ENCODE results near the gene FZD1. TPM values are rescaled to one million over a fixed set of nuclear protein-coding genes. Genes with fewer than 3 reads are reported as not detected.

The FZD1 gene
- total and polyA plus RNA-seq, 2 of the 13 experiments (the other 11 are each of a cell fraction or from before 2014, with no cell fraction given), result 0.22 to 0.80 TPM

DNA sequence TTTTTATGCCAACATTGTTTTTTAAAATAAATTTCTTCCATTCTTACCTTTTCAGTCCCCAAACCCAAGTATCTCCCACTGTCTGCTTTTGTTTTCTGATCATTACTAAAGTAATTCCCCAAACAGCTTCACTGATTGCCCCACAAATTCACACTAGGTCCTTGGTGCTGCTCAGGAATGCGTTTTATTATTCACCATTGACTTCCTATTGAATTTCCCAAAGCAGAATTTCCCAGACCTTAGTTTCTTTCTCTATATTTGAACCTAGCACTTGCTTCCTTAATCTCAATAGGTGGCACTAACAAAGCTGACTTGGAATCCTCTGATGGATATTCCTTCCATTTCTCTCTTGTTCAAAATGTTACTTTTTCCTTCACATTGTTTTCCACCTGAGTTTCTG lies 52.2 kb downstream of the FZD1 start:
- BruUV-seq (replicated peaks), result no TSS peak
- CTCF ChIA-PET (ENCODE audit: low intra/inter-chr PET ratio, low total read pairs), result no interaction called here
- FAIRE-seq, result no peak

DNA sequence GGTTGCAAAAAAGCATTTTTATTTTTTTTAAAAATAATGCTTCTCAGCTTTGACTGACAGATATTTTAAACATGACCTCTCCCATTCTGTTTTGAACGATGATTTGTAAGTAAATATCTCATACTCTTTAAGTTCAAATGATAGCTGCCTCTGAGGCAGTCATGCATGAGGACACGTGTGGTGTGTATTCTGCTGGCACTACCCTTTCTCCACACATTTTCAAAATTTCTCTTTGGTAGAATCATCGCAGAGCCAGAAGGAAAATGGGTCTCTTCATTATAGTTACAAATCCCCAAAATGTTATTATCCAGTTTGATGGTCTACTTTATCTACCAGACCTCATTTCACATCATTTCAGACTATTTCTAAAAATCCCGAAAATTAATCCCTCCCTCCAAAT lies 55.1 kb downstream of the FZD1 start:
- in situ Hi-C loops (cut with HindIII; ENCODE audit: extremely low pct_ligation_motif_present, low pct_unique_long_range_greater_than_20kb) (no loop called here), intact Hi-C loops (cut with micrococcal nuclease; ENCODE audit: unreplicated experiment) (no loop called here)
- ATAC-seq, result no peak
- WGBS (ENCODE audit: low lambda C conversion rate), result 3% methylated on average over 4 of the region's 4 CpGs
- no peak for FAIRE-seq
- H3K4me3 ChIP-seq (replicated peaks in 1 of 3; ENCODE audit: insufficient read depth in 1 of 3, low read depth in 2 of 3, low read length in 3 of 3), result no peak overlapping the region
- H3K9ac ChIP-seq (ENCODE audit: insufficient read depth, low read depth, low read length), result no peak overlapping the region
- no peak overlapping the region for H3K4me2 ChIP-seq (ENCODE audit: low read depth, low read length)
- no peaks in the 10 kb centered on the region for H4K20me1 ChIP-seq (ENCODE audit: insufficient read depth, low read length)
- no peaks in the 10 kb centered on the region for H3K9me3 ChIP-seq (ENCODE audit: low read length)
- H3K27me3 ChIP-seq (ENCODE audit: control insufficient read depth in 1 of 2, insufficient read depth in 2 of 2, low read length in 2 of 2), result no peaks in the 10 kb centered on the region
- H3K79me2 ChIP-seq (ENCODE audit: insufficient read depth, low read length), result no peaks in the 10 kb centered on the region
- ChIA-PET POLR2A (no interaction called here), CTCF (ENCODE audit: low intra/inter-chr PET ratio, low total read pairs) (no interaction called here)
- H3K4me1 ChIP-seq (ENCODE audit: insufficient read depth, low read length), result no peaks in the 10 kb centered on the region
- H2AFZ ChIP-seq (ENCODE audit: low read length), result no peak overlapping the region
- BruUV-seq (replicated peaks), result no TSS peak
- TF ChIP-seq, protein P1, sequence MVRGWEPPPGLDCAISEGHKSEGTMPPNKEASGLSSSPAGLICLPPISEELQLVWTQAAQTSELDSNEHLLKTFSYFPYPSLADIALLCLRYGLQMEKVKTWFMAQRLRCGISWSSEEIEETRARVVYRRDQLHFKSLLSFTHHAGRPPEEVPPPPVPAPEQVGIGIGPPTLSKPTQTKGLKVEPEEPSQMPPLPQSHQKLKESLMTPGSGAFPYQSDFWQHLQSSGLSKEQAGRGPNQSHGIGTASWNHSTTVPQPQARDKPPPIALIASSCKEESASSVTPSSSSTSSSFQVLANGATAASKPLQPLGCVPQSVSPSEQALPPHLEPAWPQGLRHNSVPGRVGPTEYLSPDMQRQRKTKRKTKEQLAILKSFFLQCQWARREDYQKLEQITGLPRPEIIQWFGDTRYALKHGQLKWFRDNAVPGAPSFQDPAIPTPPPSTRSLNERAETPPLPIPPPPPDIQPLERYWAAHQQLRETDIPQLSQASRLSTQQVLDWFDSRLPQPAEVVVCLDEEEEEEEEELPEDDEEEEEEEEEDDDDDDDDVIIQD (CRISPR knock-in tag; IDR thresholded peaks at IDR 0.05; ENCODE audit: low read depth), result no peak
- TF ChIP-seq TRIM24 (CRISPR knock-in tag; IDR thresholded peaks at IDR 0.05) (no peak), MAFK (conservative IDR thresholded peaks at IDR 0.05 in 1 of 2, IDR thresholded peaks at IDR 0.05 in 1 of 2; ENCODE audit: low read length in 2 of 2) (no peak), ZNF816 (CRISPR knock-in tag; IDR thresholded peaks at IDR 0.05; ENCODE audit: borderline replicate concordance) (no peak), ZNF724P (CRISPR knock-in tag; IDR thresholded peaks at IDR 0.05; ENCODE audit: borderline replicate concordance) (no peak), GATAD2A (CRISPR knock-in tag; IDR thresholded peaks at IDR 0.05) (no peak), FOXK2 (IDR thresholded peaks at IDR 0.05) (no peak)
- H3K27ac ChIP-seq (ENCODE audit: extremely low read length, insufficient read depth, low read length), result no peak overlapping the region
- DNase-seq (ENCODE audit: low spot score), result no peak
- no peaks in the 10 kb centered on the region for H3K36me3 ChIP-seq (replicated peaks in 1 of 2; ENCODE audit: control insufficient read depth in 1 of 2, insufficient read depth in 2 of 2, low read length in 2 of 2)

More for the DNA sequence above, 52.2 kb downstream of the FZD1 start:
- intact Hi-C loops (cut with micrococcal nuclease; ENCODE audit: unreplicated experiment), result no loop called here
- Histone ChIP-seq H3K27ac (ENCODE audit: extremely low read length, insufficient read depth, low read length) (no peak overlapping the region), H3K79me2 (ENCODE audit: insufficient read depth, low read length) (no peaks in the 10 kb centered on the region), H4K20me1 (ENCODE audit: insufficient read depth, low read length) (no peaks in the 10 kb centered on the region), H3K4me3 (replicated peaks in 1 of 3; ENCODE audit: insufficient read depth in 1 of 3, low read depth in 2 of 3, low read length in 3 of 3) (no peak overlapping the region), H3K36me3 (replicated peaks in 1 of 2; ENCODE audit: control insufficient read depth in 1 of 2, insufficient read depth in 2 of 2, low read length in 2 of 2) (no peaks in the 10 kb centered on the region), H3K9ac (ENCODE audit: insufficient read depth, low read depth, low read length) (no peak overlapping the region), H3K4me1 (ENCODE audit: insufficient read depth, low read length) (no peaks in the 10 kb centered on the region), H3K4me2 (ENCODE audit: low read depth, low read length) (no peak overlapping the region), H3K9me3 (ENCODE audit: low read length) (no peaks in the 10 kb centered on the region), H3K27me3 (ENCODE audit: control insufficient read depth in 1 of 2, insufficient read depth in 2 of 2, low read length in 2 of 2) (no peaks in the 10 kb centered on the region), H2AFZ (ENCODE audit: low read length) (no peak overlapping the region)
- DNase-seq (ENCODE audit: low spot score) (no peak), ATAC-seq (no peak)
- TF ChIP-seq MAFF (IDR thresholded peaks at IDR 0.05; ENCODE audit: low read depth, low read length), result no peak
- no peak for TF ChIP-seq HDAC2 (CRISPR knock-in tag; IDR thresholded peaks at IDR 0.05)
- WGBS (ENCODE audit: low lambda C conversion rate), result 3% methylated on average over 1 of the region's 1 CpG
- in situ Hi-C loops (cut with HindIII; ENCODE audit: extremely low pct_ligation_motif_present, low pct_unique_long_range_greater_than_20kb), result no loop called here
- POLR2A ChIA-PET, result no interaction called here
